GM12872 (cell line): ENCODE measurements around the gene GNB1L.

ENCODE experiments used
- CTCF ChIP-seq: IDR thresholded peaks from 3 replicates; pipeline ENCODE4 v1.5.1; 2011; ENCODE audit warnings: low read depth, mild to moderate bottlenecking, low read length, moderate library complexity; ENCODE audit not compliant: insufficient read depth

Gene GNB1L

DNA sequence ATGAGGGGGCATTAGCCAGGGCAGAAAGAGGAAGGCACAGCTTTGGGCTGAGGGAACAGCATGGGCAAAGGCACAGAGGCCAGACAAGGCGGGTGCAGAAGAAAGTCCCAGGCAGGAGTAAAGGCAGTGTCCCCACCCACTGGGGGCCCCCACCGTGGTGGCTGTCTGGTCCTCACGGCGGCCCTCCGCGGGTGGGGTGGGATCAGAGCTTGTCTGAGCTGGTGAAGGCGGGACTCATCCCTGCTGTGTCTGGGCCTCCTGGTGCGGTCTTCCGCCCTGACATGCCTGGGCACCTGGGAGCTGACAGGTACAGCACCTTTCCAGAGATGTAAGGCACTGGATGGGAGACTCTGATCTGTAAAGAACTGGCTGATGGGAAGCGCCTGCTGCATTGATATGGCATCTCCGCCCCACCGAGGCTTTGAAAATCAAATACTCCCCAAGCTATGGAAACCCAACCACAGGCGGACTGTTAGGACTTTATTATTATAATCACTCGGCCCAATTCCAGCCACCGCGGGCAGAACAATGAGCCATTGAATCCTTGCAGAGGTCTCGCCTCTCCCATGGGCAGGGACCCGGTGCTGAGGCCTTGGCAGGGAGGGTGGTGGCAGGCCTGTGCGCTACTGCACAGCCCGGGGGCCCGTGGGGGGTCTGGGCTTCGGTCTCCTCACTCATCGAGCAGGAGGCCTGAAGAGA is 14.2 kb upstream of the GNB1L start:
- TF ChIP-seq CTCF: no peak

GRCh38 chr22:19868333-19868732 is 13.7 kb upstream of the GNB1L start:
- TF ChIP-seq CTCF: no peak

DNA sequence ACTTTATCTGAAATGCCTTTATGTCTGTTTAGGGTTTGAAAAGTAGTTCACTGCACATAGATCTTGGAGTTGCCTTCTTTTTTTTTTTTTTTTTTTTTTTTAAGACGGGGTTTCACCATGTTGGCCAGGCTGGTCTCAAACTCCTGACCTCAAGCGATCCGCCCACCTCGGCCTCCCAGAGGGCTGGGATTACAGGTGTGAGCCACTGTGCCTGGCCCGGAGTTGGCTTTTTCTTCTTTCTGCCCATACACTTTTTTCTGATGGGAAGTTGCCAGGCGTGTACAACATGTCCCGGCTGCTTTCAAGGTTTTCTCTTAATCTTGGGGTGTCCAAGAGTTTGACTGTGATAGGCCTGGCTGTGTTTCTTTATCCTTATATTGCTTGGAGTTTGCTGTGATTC is 12.9 kb upstream of the GNB1L start:
- no peak for TF ChIP-seq CTCF

GRCh38 chr22:19866665-19867009 is 12.0 kb upstream of the GNB1L start:
- no peak for TF ChIP-seq CTCF

- no peak for TF ChIP-seq CTCF
Observed at GRCh38 chr22:19865141-19865829, 10.6 kb upstream of the GNB1L start.

GRCh38 chr22:19864538-19865106 is 9.9 kb upstream of the GNB1L start:
- TF ChIP-seq CTCF: no peak

- no peak for TF ChIP-seq CTCF
Observed at GRCh38 chr22:19863571-19863970, 8.9 kb upstream of the GNB1L start.
